Stimulated activated CD8-positive, alpha-beta memory T cell treated with anti-CD3 and anti-CD28 coated beads, Interleukin-4, amount 100 ng/mL, for 4 hours (primary cell): ENCODE data around the gene GANAB.
"Not testable (repeated sequence)": the region's sequence is repeated elsewhere in the genome, so short reads cannot be mapped to it uniquely, and the experiment has no call there.

Source experiments
- DNase-seq, 2 donors: peaks; one replicate each; pipeline ENCODE4 v3.0.0-alpha.2; 2020; ENCODE audit warnings: low read depth in 2 of 2, low spot score in 1 of 2

The GANAB gene

GRCh38 chr11:62621567-62622470, 24.6 kb downstream of the GANAB start, which contains the start of gene B3GAT3:
Gene B3GAT3, minus strand, starts transcription at chr11:62621986. Its CDS starts 39 bp downstream, at chr11:62621947.
- DNase-seq, result peak; percentile 94 to 98

GRCh38 chr11:62621027-62621566, 25.3 kb downstream of the GANAB start:
- no peak for DNase-seq

- DNase-seq, result not testable (repeated sequence)
Measured at GRCh38 chr11:62616957-62617356, 29.5 kb downstream of the GANAB start.

GRCh38 chr11:62615521-62615920, 30.9 kb downstream of the GANAB start:
- no peak for DNase-seq

- peak in 1 of 2 donors; percentile 23 for DNase-seq
Measured at GRCh38 chr11:62614275-62614674, 32.1 kb downstream of the GANAB start.

GRCh38 chr11:62613291-62613778, 33.1 kb downstream of the GANAB start:
- DNase-seq, result no peak

GRCh38 chr11:62612366-62613290, 33.8 kb downstream of the GANAB start, which contains the start of the genes EML3 and ROM1:
Gene EML3, minus strand, starts transcription at chr11:62612775. Its CDS starts 318 bp downstream, at chr11:62612457.
Gene ROM1, plus strand, starts transcription at chr11:62613257. Its CDS starts 25 bp downstream, at chr11:62613282.
- DNase-seq, result peak; percentile 72 to 84

GRCh38 chr11:62611705-62612365, 34.6 kb downstream of the GANAB start:
- DNase-seq, result peak in 1 of 2 donors; percentile 16

- no peak for DNase-seq
Measured at GRCh38 chr11:62610814-62611704, 35.4 kb downstream of the GANAB start.

- no peak for DNase-seq
Measured at GRCh38 chr11:62610403-62610802, 36.0 kb downstream of the GANAB start.

GRCh38 chr11:62608776-62609175, 37.6 kb downstream of the GANAB start:
- no peak for DNase-seq

- DNase-seq, result no peak
Measured at GRCh38 chr11:62607714-62608113, 38.7 kb downstream of the GANAB start.

- no peak for DNase-seq
Measured at GRCh38 chr11:62605902-62606301, 40.5 kb downstream of the GANAB start.

GRCh38 chr11:62605467-62605866, 40.9 kb downstream of the GANAB start:
- DNase-seq, result no peak

GRCh38 chr11:62604460-62605120, 41.8 kb downstream of the GANAB start:
- DNase-seq, result no peak

- no peak for DNase-seq
Measured at GRCh38 chr11:62603776-62604299, 42.6 kb downstream of the GANAB start.

GRCh38 chr11:62603072-62603408, 43.4 kb downstream of the GANAB start:
- no peak for DNase-seq

GRCh38 chr11:62602141-62603071, 44.0 kb downstream of the GANAB start:
- DNase-seq, result peak in 1 of 2 donors; percentile 9
